A549 treated with DMSO at 1 μM for 4 hours (cell line): Measurements from ENCODE around the gene ACAN. TPM values are rescaled to one million over a fixed set of nuclear protein-coding genes. Genes with fewer than 3 reads are reported as not detected.

Experiments
- total RNA-seq: library from RNA; stranded (reverse); fragments of 200-300 nt; extraction: Qiagen RNA extraction; gene quantifications from 5 replicates; pipeline ENCODE4 v1.2.3, GENCODE V29; 2022; ENCODE audit warnings: low read depth

ACAN gene
- 0.15 to 0.28 TPM (median 0.21 TPM) in 5 replicates for total RNA-seq

DNA sequence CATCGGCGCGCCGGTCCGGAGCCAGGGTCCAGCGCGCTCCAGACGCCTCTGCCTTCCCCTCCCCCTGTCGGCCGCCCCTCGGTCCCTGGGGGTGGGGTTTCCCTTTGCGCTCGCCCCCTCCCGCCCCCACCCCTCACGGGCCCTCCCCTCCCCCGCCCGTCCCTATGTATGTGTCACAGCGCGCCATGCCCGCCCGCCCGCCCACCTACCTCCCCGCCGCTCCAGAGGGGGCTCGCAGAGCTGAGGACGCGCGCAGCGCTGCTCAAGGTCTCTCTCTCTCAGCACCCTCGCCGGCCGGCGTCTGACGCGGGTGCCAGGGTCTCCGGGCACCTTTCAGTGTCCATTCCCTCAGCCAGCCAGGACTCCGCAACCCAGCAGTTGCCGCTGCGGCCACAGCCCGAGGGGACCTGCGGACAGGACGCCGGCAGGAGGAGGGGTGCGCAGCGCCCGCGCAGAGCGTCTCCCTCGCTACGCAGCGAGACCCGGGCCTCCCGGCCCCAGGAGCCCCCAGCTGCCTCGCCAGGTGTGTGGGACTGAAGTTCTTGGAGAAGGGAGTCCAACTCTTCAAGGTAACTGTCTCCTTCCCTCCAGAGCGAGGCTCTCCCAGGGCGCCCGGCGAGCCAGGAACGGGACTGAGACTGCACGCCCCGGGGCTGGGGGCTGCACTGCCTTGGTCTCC, at the start of gene ACAN:
Gene ACAN (plus strand): TSS at position 196 of the 679 bp plus-strand sequence. CDS start 32,771 bp downstream, outside the sequence.

DNA sequence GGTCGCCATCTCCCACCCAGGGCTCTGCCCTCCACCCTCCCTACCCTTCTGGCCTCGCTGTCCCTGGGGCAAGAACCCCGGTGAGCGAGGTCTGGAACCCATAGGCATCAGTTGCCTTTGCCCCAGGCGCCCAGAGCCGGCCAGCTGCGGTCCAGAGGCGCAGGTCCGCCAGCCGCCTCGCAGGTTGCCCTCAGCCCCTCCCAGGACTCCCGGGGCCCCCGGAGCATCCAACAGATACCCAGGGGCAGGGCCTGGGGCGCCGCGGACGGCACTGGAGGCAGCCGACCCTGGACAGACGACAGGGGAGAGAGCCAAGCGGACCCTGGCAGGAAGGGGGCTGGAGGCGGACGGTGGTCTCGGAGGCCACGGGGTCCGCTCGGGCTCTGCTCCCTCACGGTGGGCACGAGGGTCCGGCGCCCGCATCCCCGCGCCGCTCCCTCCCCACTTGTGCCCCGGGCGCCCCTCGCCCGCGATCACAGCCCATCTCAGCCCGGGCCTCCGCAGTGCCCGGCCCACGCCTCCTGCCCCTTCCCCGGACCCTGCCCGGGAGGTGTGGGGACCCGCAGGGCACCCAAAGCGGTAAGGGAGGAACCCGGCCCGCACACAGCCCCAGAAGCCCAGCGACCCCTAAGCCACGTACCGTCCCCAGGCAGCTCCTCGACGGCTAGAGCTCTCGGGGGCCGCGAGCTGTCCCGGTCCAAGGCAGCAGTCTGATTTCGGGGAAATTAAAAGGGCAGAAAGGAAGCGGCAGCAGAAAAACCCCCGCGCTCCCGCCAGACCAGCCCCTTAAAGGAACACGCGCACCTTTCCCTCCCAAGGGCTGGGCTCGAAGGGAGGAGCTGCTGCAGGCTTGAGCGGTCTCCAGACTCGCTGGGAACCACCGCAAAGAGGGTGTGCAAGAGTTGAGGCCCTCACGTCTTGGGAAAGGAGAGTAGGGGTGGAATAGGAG, 91.9 kb downstream of the ACAN start, which contains the start of gene HAPLN3:
Gene HAPLN3 (minus strand): TSS at position 726 of the 949 bp plus-strand sequence. CDS start 8,246 bp downstream, outside the sequence.

DNA sequence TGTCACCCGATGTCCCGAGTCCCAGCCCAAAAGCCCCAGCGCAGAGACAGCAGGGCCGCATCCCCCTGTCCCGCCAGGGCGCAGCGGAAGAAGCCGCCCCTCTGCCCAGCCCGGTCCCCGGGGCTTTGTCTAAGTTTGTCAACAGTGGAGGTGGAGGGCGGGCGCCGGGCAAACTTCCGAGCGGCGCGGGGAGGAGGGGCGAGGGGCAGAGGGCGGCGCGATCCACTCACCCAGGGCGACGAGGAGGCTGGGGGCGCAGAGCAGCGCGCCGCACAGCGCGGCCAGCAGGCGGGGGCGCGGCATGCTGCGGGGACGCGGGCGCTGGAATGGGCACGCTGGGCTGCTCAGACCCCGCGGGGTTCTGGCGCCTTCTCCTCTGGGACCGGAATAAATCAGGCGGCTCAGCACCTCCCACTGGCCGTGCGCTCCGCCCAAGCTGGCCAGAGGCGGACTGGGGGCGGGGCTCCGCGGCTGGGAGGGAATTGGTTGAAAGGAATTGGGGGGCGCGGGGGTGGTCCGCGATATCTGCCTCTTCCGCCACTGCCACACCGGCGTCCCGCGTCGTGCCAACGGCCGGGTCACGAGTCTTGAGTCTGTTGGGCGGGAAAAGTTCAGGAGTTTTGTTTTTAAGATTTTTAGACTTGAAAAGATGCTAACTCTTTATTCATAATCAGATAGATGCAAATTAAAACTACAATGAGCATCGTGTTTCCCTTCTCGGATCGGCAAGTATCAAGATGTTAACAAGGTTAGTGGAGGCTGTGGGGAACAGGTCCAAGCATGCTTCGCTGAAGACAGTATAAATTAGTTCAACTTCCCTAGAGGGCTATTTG, 110.0 kb downstream of the ACAN start, which contains the start of gene MFGE8:
Gene MFGE8 (minus strand): TSS at position 363 of the 833 bp plus-strand sequence. CDS start 60 bp downstream, at position 303.

Other genes starting within 250 kb of the ACAN start
- gene AEN, start 182.1 kb upstream of the ACAN start, total RNA-seq, result 80.2 to 111 TPM (median 94.3 TPM) in 5 replicates
- gene ISG20, start 164.4 kb upstream of the ACAN start, total RNA-seq, result 38.7 to 47.1 TPM (median 41.0 TPM) in 5 replicates
- 36.7 to 43.9 TPM (median 40.0 TPM) in 5 replicates for gene HAPLN3, start 92.1 kb downstream of the ACAN start, total RNA-seq
- gene MFGE8, start 109.9 kb downstream of the ACAN start, total RNA-seq, result 331 to 388 TPM (median 342 TPM) in 5 replicates